Neural cell (in vitro differentiated cells): ENCODE data around the gene ST3GAL3. TPM values are rescaled to one million over a fixed set of nuclear protein-coding genes. Genes with fewer than 3 reads are reported as not detected.

ENCODE experiments used
- H2AFZ ChIP-seq: fragments of 200-600, 300-800 bp; sonication (generic), shearing (Covaris generic); 2 replicates; pipeline ENCODE4 v1.6.0; 2014; ENCODE audit warnings: low read depth, mild to moderate bottlenecking, antibody characterized with exemption, low read length, moderate library complexity
- H3F3A ChIP-seq: fragments of 200-600 bp; shearing (Covaris generic); 2 replicates; pipeline ENCODE4 v1.6.1; 2016; ENCODE audit warnings: mild to moderate bottlenecking, moderate library complexity, mixed read lengths, antibody characterized with exemption, low read length; ENCODE audit not compliant: insufficient read depth, poor library complexity, severe bottlenecking
- H3K27ac ChIP-seq: fragments of 200-600, 300-800 bp; sonication (generic), shearing (Covaris generic); 2 replicates; pipeline ENCODE4 v1.5.1; 2014; ENCODE audit warnings: mild to moderate bottlenecking, low read length, moderate library complexity
- H3K27me3 ChIP-seq: fragments of 300-800, 200-600 bp; sonication (generic), shearing (Covaris generic); 2 replicates; pipeline ENCODE4 v1.6.0; 2014; ENCODE audit warnings: mild to moderate bottlenecking, low read depth, low read length, moderate library complexity; ENCODE audit not compliant: insufficient read depth
- H3K36me3 ChIP-seq: fragments of 300-800, 200-600 bp; sonication (generic), shearing (Covaris generic); 2 replicates; pipeline ENCODE4 v1.5.1; 2014; ENCODE audit warnings: mild to moderate bottlenecking, antibody characterized with exemption, low read length, moderate library complexity; ENCODE audit not compliant: insufficient read depth
- H3K4me2 ChIP-seq: fragments of 300-800, 200-600 bp; sonication (generic), shearing (Covaris generic); 2 replicates; pipeline ENCODE4 v1.6.0; 2014; ENCODE audit warnings: mild to moderate bottlenecking, low read length
- H3K4me3 ChIP-seq: fragments of 300-800, 200-600 bp; sonication (generic), shearing (Covaris generic); 2 replicates; pipeline ENCODE4 v1.5.1; 2014; ENCODE audit warnings: mild to moderate bottlenecking, low read length, moderate library complexity
- H3K79me2 ChIP-seq: fragments of 200-600 bp; shearing (Covaris generic); replicated peaks from 2 replicates; pipeline ENCODE4 v1.6.0; 2014; ENCODE audit warnings: mild to moderate bottlenecking, low read length, moderate library complexity; ENCODE audit not compliant: insufficient read depth
- H3K9ac ChIP-seq: fragments of 300-800, 200-600 bp; sonication (generic), shearing (Covaris generic); 2 replicates; pipeline ENCODE4 v1.6.1; 2016; ENCODE audit warnings: mild to moderate bottlenecking, low read length, mixed read lengths
- H3K9me2 ChIP-seq: fragments of 200-600 bp; shearing (Covaris generic); 2 replicates; pipeline ENCODE4 v1.6.1; 2016; ENCODE audit warnings: mild to moderate bottlenecking, low read length, mixed read lengths; ENCODE audit not compliant: insufficient read depth
- H3K9me3 ChIP-seq: fragments of 200-600, 300-800 bp; sonication (generic), shearing (Covaris generic); 2 replicates; pipeline ENCODE4 v1.6.1; 2016; ENCODE audit warnings: mild to moderate bottlenecking, mixed run types, low read length, moderate library complexity, mixed read lengths
- H4K20me1 ChIP-seq: fragments of 200-600 bp; shearing (Covaris generic); 2 replicates; pipeline ENCODE4 v1.6.1; 2016; ENCODE audit warnings: mild to moderate bottlenecking, mixed run types; ENCODE audit not compliant: insufficient read depth
- CTCF ChIP-seq: fragments of 450-650 bp; IDR thresholded peaks from 2 replicates; pipeline ENCODE4 v1.5.1; 2014; ENCODE audit warnings: antibody characterized with exemption, mild to moderate bottlenecking, moderate library complexity; ENCODE audit not compliant: poor library complexity, severe bottlenecking
- EP300 ChIP-seq: fragments of 450-650 bp; conservative IDR thresholded peaks from 2 replicates; pipeline ENCODE4 v1.6.1; 2014; ENCODE audit warnings: antibody characterized with exemption, mild to moderate bottlenecking, moderate library complexity; ENCODE audit not compliant: poor library complexity, severe bottlenecking
- EZH2 ChIP-seq: fragments of 200-600, 300-800 bp; shearing (Covaris generic), sonication (generic); IDR thresholded peaks from 2 replicates; pipeline ENCODE4 v1.6.1; 2014; ENCODE audit warnings: antibody characterized with exemption, low read length, borderline replicate concordance, mild to moderate bottlenecking; ENCODE audit not compliant: insufficient read depth, poor library complexity, severe bottlenecking
- MXI1 ChIP-seq: fragments of 450-650 bp; conservative IDR thresholded peaks from 2 replicates; pipeline ENCODE4 v1.6.1; 2014; ENCODE audit warnings: antibody characterized with exemption, mild to moderate bottlenecking; ENCODE audit not compliant: poor library complexity, severe bottlenecking
- POLR2AphosphoS5 ChIP-seq: IDR thresholded peaks from 2 replicates; pipeline ENCODE4 v1.6.1; 2012
- RAD21 ChIP-seq: fragments of 450-650 bp; conservative IDR thresholded peaks from 2 replicates; pipeline ENCODE4 v1.6.1; 2014; ENCODE audit warnings: antibody characterized with exemption, mild to moderate bottlenecking, moderate library complexity
- SMC3 ChIP-seq: fragments of 450-650 bp; conservative IDR thresholded peaks from 2 replicates; pipeline ENCODE4 v1.6.1; 2014; ENCODE audit warnings: antibody characterized with exemption, mild to moderate bottlenecking, moderate library complexity; ENCODE audit not compliant: poor library complexity
- TAF1 ChIP-seq: IDR thresholded peaks from 2 replicates; pipeline ENCODE4 v1.6.1; 2012; ENCODE audit warnings: low read depth
- polyA plus RNA-seq: library from polyadenylated mRNA; depleted of rRNA; stranded (reverse); fragments of >200 nt; gene quantifications from 2 replicates; pipeline ENCODE4 v1.2.3, GENCODE V29; 2014
- TF ChIP-seq, protein P1 (sequence below): IDR thresholded peaks from 2 replicates; pipeline ENCODE4 v1.6.1; 2012; ENCODE audit warnings: borderline replicate concordance

ST3GAL3 gene
- polyA plus RNA-seq, 1 donor from 2014 or later, result 36.8 TPM

DNA sequence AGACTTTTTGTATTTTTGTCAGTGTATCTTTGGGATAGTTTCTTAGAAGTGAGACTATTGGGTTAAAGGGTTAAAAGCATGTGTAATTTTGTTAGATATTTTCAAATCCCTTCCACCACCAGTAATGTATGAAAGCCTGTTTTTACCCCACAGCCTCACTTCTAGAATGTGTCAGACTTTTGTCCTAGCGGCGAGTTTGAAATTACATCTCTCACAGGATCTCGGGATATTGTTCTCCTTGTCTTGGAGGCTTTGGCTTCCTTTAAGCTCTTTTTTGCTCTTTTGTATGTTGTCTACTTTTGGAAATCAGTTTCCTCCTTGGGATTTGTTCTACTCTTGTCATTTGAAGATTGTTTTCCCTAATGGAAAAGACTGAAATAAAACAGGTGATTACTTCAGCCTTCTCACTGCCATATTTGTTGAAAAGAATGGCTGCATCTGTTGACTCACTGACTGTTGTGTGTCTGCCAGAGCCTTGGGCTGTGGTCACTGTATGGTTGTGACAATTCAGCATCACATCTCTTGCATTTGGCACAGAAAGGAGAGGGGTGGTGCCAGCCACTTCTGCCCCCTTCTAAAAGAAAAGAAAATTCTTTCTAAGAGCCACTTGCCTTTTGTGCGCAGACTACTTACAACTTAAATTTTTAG lies 22.6 kb downstream of the ST3GAL3 start:
- Histone ChIP-seq H3K9ac (no peak overlapping the region), H4K20me1 (no peaks in the 10 kb centered on the region), H3F3A (no peaks in the 10 kb centered on the region), H3K27me3 (no peaks in the 10 kb centered on the region), H3K4me3 (no peak overlapping the region), H2AFZ (no peak overlapping the region), H3K79me2 (no peaks in the 10 kb centered on the region), H3K4me2 (no peak overlapping the region), H3K27ac (no peak overlapping the region), H3K9me2 (no peaks in the 10 kb centered on the region), H3K36me3 (no peaks in the 10 kb centered on the region), H3K9me3 (no peaks in the 10 kb centered on the region)
- no peak for TF ChIP-seq TAF1
- TF ChIP-seq RAD21, result no peak
- TF ChIP-seq POLR2AphosphoS5, result no peak
- TF ChIP-seq, protein P1, sequence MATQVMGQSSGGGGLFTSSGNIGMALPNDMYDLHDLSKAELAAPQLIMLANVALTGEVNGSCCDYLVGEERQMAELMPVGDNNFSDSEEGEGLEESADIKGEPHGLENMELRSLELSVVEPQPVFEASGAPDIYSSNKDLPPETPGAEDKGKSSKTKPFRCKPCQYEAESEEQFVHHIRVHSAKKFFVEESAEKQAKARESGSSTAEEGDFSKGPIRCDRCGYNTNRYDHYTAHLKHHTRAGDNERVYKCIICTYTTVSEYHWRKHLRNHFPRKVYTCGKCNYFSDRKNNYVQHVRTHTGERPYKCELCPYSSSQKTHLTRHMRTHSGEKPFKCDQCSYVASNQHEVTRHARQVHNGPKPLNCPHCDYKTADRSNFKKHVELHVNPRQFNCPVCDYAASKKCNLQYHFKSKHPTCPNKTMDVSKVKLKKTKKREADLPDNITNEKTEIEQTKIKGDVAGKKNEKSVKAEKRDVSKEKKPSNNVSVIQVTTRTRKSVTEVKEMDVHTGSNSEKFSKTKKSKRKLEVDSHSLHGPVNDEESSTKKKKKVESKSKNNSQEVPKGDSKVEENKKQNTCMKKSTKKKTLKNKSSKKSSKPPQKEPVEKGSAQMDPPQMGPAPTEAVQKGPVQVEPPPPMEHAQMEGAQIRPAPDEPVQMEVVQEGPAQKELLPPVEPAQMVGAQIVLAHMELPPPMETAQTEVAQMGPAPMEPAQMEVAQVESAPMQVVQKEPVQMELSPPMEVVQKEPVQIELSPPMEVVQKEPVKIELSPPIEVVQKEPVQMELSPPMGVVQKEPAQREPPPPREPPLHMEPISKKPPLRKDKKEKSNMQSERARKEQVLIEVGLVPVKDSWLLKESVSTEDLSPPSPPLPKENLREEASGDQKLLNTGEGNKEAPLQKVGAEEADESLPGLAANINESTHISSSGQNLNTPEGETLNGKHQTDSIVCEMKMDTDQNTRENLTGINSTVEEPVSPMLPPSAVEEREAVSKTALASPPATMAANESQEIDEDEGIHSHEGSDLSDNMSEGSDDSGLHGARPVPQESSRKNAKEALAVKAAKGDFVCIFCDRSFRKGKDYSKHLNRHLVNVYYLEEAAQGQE, result no peak
- no peak for TF ChIP-seq EP300
- TF ChIP-seq MXI1, result no peak
- TF ChIP-seq EZH2, result no peak
- no peak for TF ChIP-seq CTCF
- TF ChIP-seq SMC3, result no peak

- H3K4me3 ChIP-seq, result no peak overlapping the region
- no peaks in the 10 kb centered on the region for H3K79me2 ChIP-seq
- H4K20me1 ChIP-seq, result no peaks in the 10 kb centered on the region
- H3K9ac ChIP-seq, result no peak overlapping the region
- no peak overlapping the region for H3K4me2 ChIP-seq
- no peak overlapping the region for H3K27ac ChIP-seq
- no peak overlapping the region for H2AFZ ChIP-seq
- H3F3A ChIP-seq, result no peaks in the 10 kb centered on the region
- TF ChIP-seq POLR2AphosphoS5 (no peak), TAF1 (no peak), EP300 (no peak), CTCF (no peak), RAD21 (no peak)
- TF ChIP-seq, protein P1, result no peak
- H3K36me3 ChIP-seq, result peaks cover 3% of the 10 kb centered on the region
- no peaks in the 10 kb centered on the region for H3K9me2 ChIP-seq
- H3K27me3 ChIP-seq, result no peaks in the 10 kb centered on the region
- H3K9me3 ChIP-seq, result no peaks in the 10 kb centered on the region
These were observed 24.7 kb downstream of the ST3GAL3 start for GRCh38 chr1:43731867-43732531.
